Body of pancreas (tissue), 4 donors: ENCODE data around the gene LYZL6. TPM values are rescaled to one million over a fixed set of nuclear protein-coding genes. Genes with fewer than 3 reads are reported as not detected.
A peak's percentile ranks its signal among the peaks of the same experiment; 100 is the strongest.

Experiments used
- ATAC-seq: fragments of 150-250 bp; one replicate; pipeline ENCODE4 v1.9.1; 2016
- DNase-seq, 4 donors: peaks; one replicate each; pipeline ENCODE4 v3.0.0-alpha.2; 2019
- H3K27ac ChIP-seq, 4 donors: fragments of 200-600 bp; sonication (generic); 1 replicate in 3 of 4; 2 replicates in 1 of 4; pipeline versions ENCODE4 v1.5.1 to v1.6.1; 2016 to 2019; ENCODE audit warnings: mild to moderate bottlenecking in 1 of 4, mixed read lengths in 1 of 4, moderate library complexity in 1 of 4
- H3K27me3 ChIP-seq, 2 donors: fragments of 200-600 bp; sonication (generic); one replicate each; pipeline ENCODE4 v1.6.0; 2016; ENCODE audit warnings: mild to moderate bottlenecking in 1 of 2
- H3K36me3 ChIP-seq, 2 donors: fragments of 200-600 bp; sonication (generic); replicated peaks in 1 of 2; 2 replicates each; pipeline ENCODE4 v1.5.1; 2016; ENCODE audit warnings: low read depth in 2 of 2; ENCODE audit not compliant: insufficient read depth in 1 of 2
- H3K4me1 ChIP-seq: fragments of 200-600 bp; sonication (generic); one replicate; pipeline ENCODE4 v1.6.0; 2016
- H3K4me3 ChIP-seq, 2 donors: fragments of 200-600 bp; sonication (generic); 1 replicate in 1 of 2; 2 replicates in 1 of 2; pipeline ENCODE4 v1.5.1; 2016 to 2019
- H3K9me3 ChIP-seq, 3 donors: fragments of 200-600 bp; sonication (generic); 1 replicate in 2 of 3; 2 replicates in 1 of 3; pipeline ENCODE4 v1.5.1; 2016
- POLR2A ChIP-seq, 3 donors: fragments of 450-650 bp; IDR thresholded peaks; one replicate each; pipeline ENCODE4 v1.6.1; 2016; ENCODE audit warnings: antibody characterized with exemption in 3 of 3, mild to moderate bottlenecking in 2 of 3
- WGBS, 2 donors: methylation state at CpG; one replicate each; pipeline ENCODE4 v1.1.5; 2017; 5-methylcytosine and 5-hydroxymethylcytosine counted together
- intact Hi-C: fragments of 100-400 bp; cut with DNase I; formaldehyde crosslinking; loops from one replicate; pipeline ENCODE4 v1.15.1; 2023
- total RNA-seq, 2 donors: library from RNA; depleted of rRNA; stranded (reverse); fragments of >200 nt; gene quantifications; one replicate each; pipeline ENCODE4 v1.1.0, GENCODE V29; 2016
- TF ChIP-seq, protein P1 (sequence below), 7 experiments: fragments of 450-650 bp in 4 of 7; fragments of 200-600 bp in 3 of 7; sonication (generic) in 3 of 7; IDR thresholded peaks; one replicate each; pipeline ENCODE4 v1.5.1; 2016 to 2019; ENCODE audit warnings: antibody characterized with exemption in 7 of 7

The LYZL6 gene, protein sequence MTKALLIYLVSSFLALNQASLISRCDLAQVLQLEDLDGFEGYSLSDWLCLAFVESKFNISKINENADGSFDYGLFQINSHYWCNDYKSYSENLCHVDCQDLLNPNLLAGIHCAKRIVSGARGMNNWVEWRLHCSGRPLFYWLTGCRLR
- not detected for total RNA-seq

DNA sequence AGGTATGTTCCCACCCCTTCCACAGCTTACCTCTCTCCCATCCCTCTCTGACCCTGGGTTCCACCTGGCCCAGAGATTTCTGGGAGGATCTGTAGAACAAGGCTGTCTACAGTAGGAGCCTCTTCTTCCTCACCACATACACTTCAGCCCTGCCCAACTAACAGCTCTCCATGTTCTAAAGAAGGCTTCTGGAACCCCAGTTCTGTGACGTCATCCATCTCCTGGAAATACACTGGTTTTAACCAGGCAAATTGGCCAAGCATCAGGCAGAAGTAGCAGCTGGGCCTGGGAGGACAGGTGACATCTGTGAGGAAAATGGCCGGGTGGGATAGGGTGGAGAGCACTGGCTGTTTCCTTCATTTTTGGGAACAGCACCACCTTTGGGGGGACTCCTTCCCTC, at the start of gene LYZL6:
Gene LYZL6, minus strand, starts transcription at position 177 of the 400 bp plus-strand sequence. CDS start 4,357 bp downstream, outside the sequence.
- Histone ChIP-seq H3K36me3 (no peaks in the 10 kb centered on the region), H3K4me3 (no peak within 1 kb of the TSS), H3K27me3 (no peaks in the 10 kb centered on the region), H3K4me1 (peaks cover 6% of the 10 kb centered on the region), H3K9me3 (no peaks in the 10 kb centered on the region), H3K27ac (no peak within 1 kb of the TSS)
- DNase-seq: no peak
- no peak for ATAC-seq
- TF ChIP-seq, protein P1, sequence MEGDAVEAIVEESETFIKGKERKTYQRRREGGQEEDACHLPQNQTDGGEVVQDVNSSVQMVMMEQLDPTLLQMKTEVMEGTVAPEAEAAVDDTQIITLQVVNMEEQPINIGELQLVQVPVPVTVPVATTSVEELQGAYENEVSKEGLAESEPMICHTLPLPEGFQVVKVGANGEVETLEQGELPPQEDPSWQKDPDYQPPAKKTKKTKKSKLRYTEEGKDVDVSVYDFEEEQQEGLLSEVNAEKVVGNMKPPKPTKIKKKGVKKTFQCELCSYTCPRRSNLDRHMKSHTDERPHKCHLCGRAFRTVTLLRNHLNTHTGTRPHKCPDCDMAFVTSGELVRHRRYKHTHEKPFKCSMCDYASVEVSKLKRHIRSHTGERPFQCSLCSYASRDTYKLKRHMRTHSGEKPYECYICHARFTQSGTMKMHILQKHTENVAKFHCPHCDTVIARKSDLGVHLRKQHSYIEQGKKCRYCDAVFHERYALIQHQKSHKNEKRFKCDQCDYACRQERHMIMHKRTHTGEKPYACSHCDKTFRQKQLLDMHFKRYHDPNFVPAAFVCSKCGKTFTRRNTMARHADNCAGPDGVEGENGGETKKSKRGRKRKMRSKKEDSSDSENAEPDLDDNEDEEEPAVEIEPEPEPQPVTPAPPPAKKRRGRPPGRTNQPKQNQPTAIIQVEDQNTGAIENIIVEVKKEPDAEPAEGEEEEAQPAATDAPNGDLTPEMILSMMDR (IDR thresholded peaks at IDR 0.05): no peak
- no peak for TF ChIP-seq POLR2A (IDR thresholded peaks at IDR 0.05)
- intact Hi-C loops: no loop called here
- 34 to 50% methylated on average over 1 to 2 of the region's 2 CpGs for WGBS, 2 donors

DNA sequence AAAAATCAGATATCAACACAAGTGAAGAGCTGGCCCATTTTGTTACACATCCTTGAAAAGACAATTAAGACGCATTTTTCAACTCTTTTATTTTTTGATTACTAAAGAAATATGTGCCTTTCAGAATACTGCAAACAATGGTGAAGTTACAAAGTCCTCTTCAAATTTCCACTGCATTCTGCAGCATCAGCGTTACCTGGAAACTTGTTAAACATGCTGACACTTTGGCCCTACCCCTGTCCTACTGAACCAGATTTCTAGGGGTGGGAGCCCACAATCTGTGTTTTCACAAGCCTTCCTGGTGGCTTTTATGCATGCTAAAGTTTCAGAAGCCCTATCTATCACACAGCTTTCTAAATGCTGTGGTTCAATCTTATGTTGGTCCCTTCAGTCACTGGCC, 47.6 kb upstream of the LYZL6 start:
- WGBS, 2 donors: 74 to 77% methylated on average over 2 of the region's 2 CpGs
- Histone ChIP-seq H3K4me1 (peaks cover 4% of the 10 kb centered on the region), H3K36me3 (no peaks in the 10 kb centered on the region), H3K27me3 (no peaks in the 10 kb centered on the region), H3K27ac (no peak overlapping the region), H3K4me3 (no peak overlapping the region), H3K9me3 (no peaks in the 10 kb centered on the region)
- intact Hi-C loops: no loop called here
- no peak for TF ChIP-seq POLR2A (IDR thresholded peaks at IDR 0.05)
- TF ChIP-seq, protein P1 (IDR thresholded peaks at IDR 0.05): no peak
- no peak for DNase-seq
- no peak for ATAC-seq

DNA sequence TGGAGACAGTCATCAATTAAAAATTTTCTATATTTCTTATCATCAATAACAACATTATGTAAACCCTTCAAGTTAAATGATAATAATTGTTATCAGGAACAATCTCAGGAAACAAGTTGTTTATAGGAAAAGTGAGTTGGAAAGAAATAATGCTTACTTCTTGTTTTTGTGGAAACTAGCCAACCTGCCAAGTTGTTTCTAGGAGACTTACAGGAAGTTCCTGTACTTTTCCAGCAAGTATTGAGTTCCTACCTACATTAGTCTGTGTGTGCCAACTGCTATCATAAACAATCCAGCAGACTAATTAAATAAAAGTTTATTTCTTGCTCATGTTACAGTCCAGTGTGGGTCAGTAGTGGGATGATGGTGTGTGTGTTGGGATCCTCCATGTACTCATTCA, 44.7 kb upstream of the LYZL6 start:
- no peak for DNase-seq
- Histone ChIP-seq H3K27ac (no peak overlapping the region), H3K4me3 (no peak overlapping the region), H3K27me3 (no peaks in the 10 kb centered on the region), H3K9me3 (no peaks in the 10 kb centered on the region), H3K4me1 (peaks cover 4% of the 10 kb centered on the region), H3K36me3 (no peaks in the 10 kb centered on the region)
- TF ChIP-seq, protein P1 (IDR thresholded peaks at IDR 0.05): no peak
- no peak for TF ChIP-seq POLR2A (IDR thresholded peaks at IDR 0.05)
- intact Hi-C loops: no loop called here
- ATAC-seq: no peak

DNA sequence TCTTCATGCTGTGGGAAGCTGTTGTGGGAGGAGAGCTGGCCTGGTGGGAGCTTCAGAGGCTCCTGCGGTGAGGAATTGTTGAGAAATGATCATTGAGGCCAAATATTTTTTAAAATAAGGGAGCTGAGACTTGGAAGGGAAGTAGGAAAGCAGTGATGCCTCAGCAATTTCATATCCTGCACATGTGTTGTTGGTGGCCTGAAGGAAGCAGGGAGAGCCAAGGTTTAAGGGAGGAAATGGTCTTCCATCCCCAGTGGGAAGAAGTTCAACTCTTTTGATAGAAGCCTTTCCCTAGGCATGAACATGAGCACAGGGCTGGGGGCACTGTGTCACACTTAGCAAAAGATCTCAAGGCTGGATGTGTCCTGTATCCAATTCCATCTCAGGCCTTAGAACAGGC, 43.1 kb upstream of the LYZL6 start, which contains the start of gene CCL14:
Gene CCL14, minus strand, starts transcription at position 87 of the 400 bp plus-strand sequence. Its CDS starts 80 bp downstream, at position 7.
- Histone ChIP-seq H3K4me3 (no peak within 1 kb of the TSS), H3K27ac (no peak within 1 kb of the TSS), H3K36me3 (no peaks in the 10 kb centered on the region), H3K4me1 (peaks cover 4% of the 10 kb centered on the region), H3K27me3 (no peaks in the 10 kb centered on the region), H3K9me3 (no peaks in the 10 kb centered on the region)
- TF ChIP-seq, protein P1 (IDR thresholded peaks at IDR 0.05): no peak
- no peak for TF ChIP-seq POLR2A (IDR thresholded peaks at IDR 0.05)
- ATAC-seq (peak; percentile 24), DNase-seq (peak in 1 of 4 donors; percentile 6)
- intact Hi-C loops: no loop called here
- 84 to 100% methylated on average over 1 of the region's 1 CpG for WGBS, 2 donors

DNA sequence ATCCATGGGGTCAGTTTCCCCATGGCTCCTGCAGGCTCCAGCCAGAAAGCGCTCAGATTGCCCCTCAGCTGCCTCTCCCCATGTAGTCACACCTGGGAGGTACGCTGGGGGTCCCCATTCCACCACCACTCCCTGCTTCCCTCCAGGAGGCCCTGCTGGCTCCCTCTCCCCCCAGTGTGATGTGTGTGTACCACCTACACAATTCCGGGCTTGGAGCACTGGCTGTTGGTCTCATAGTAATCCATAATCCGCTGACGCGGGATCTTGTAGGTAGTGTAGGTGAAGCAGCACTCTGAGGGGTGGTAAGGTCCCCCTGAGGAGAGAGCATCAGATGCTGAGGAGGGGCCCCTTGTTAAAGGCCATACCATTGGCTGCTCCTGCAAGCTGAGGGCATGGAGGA, 40.6 kb upstream of the LYZL6 start:
- Histone ChIP-seq H3K36me3 (no peaks in the 10 kb centered on the region), H3K4me3 (no peak overlapping the region), H3K9me3 (no peaks in the 10 kb centered on the region), H3K27me3 (no peaks in the 10 kb centered on the region), H3K27ac (no peak overlapping the region), H3K4me1 (peaks cover 4% of the 10 kb centered on the region)
- no peak for ATAC-seq
- WGBS, 2 donors: 79 to 87% methylated on average over 6 of the region's 6 CpGs
- no peak for TF ChIP-seq POLR2A (IDR thresholded peaks at IDR 0.05)
- TF ChIP-seq, protein P1 (IDR thresholded peaks at IDR 0.05): no peak
- no peak for DNase-seq
- intact Hi-C loops: no loop called here
